GM23338 (cell line): ENCODE measurements around the gene USP43. TPM values are rescaled to one million over a fixed set of nuclear protein-coding genes. Genes with fewer than 3 reads are reported as not detected.
"Not testable (repeated sequence)": the region's sequence is repeated elsewhere in the genome, so short reads cannot be mapped to it uniquely, and the experiment has no call there.

Experiments used
- ATAC-seq: fragments of 200-7000 bp; cut with Tn5 transposase; 3 replicates; pipeline ENCODE4 v1.9.1; 2020
- DNase-seq: peaks from one replicate; pipeline ENCODE4 v3.0.0-alpha.2; 2015; ENCODE audit warnings: low spot score
- H2AFZ ChIP-seq: fragments of 200-600 bp; sonication (generic); 2 replicates; pipeline ENCODE4 v1.8.0; 2016; ENCODE audit warnings: antibody characterized with exemption, mild to moderate bottlenecking, moderate library complexity
- H3F3A ChIP-seq: fragments of 200-600 bp; sonication (generic); replicated peaks from 2 replicates; pipeline ENCODE4 v1.8.0; 2017; ENCODE audit warnings: antibody characterized with exemption, mixed run types, low read depth
- H3K27ac ChIP-seq: fragments of 200-600 bp; sonication (generic); 2 replicates; pipeline ENCODE4 v1.6.1; 2016; ENCODE audit warnings: low read depth
- H3K27me3 ChIP-seq: fragments of 200-600 bp; sonication (generic); 2 replicates; pipeline ENCODE4 v1.8.0; 2016; ENCODE audit warnings: mild to moderate bottlenecking, mixed run types, moderate library complexity; ENCODE audit not compliant: insufficient read depth
- H3K36me3 ChIP-seq: fragments of 200-600 bp; sonication (generic); 2 replicates; pipeline ENCODE4 v1.8.0; 2016; ENCODE audit warnings: mild to moderate bottlenecking; ENCODE audit not compliant: insufficient read depth
- H3K4me1 ChIP-seq: fragments of 200-600 bp; sonication (generic); 2 replicates; pipeline ENCODE4 v1.8.0; 2016; ENCODE audit warnings: mild to moderate bottlenecking, moderate library complexity; ENCODE audit not compliant: insufficient read depth
- H3K4me2 ChIP-seq: fragments of 200-600 bp; sonication (generic); 2 replicates; pipeline ENCODE4 v1.7.1; 2017; ENCODE audit warnings: mixed run types
- H3K4me3 ChIP-seq: fragments of 200-600 bp; sonication (generic); 2 replicates; pipeline ENCODE4 v1.6.1; 2016; ENCODE audit warnings: mixed run types
- H3K79me2 ChIP-seq: fragments of 200-600 bp; sonication (generic); replicated peaks from 2 replicates; pipeline ENCODE4 v1.8.0; 2017; ENCODE audit warnings: mild to moderate bottlenecking; ENCODE audit not compliant: insufficient read depth
- H3K9me2 ChIP-seq: fragments of 200-600 bp; sonication (generic); 2 replicates; pipeline ENCODE4 v1.8.0; 2017; ENCODE audit not compliant: insufficient read depth
- H4K20me1 ChIP-seq: fragments of 200-600 bp; sonication (generic); replicated peaks from 2 replicates; pipeline ENCODE4 v1.8.0; 2017; ENCODE audit warnings: mild to moderate bottlenecking; ENCODE audit not compliant: insufficient read depth
- H3K27ac Mint-ChIP-seq: 2 replicates; pipeline ENCODE4 v1.8.0; 2020; ENCODE audit warnings: inconsistent platforms, mild to moderate bottlenecking, moderate library complexity, mixed read lengths
- H3K27me3 Mint-ChIP-seq: 3 replicates; pipeline ENCODE4 v1.8.0; 2022; ENCODE audit warnings: low read depth, mild to moderate bottlenecking, moderate library complexity, mixed read lengths, inconsistent platforms; ENCODE audit not compliant: insufficient read depth, poor library complexity
- H3K36me3 Mint-ChIP-seq: 3 replicates; pipeline ENCODE4 v1.8.0; 2021; ENCODE audit warnings: low read depth, mild to moderate bottlenecking, inconsistent platforms, moderate library complexity, mixed read lengths
- H3K4me1 Mint-ChIP-seq: 3 replicates; pipeline ENCODE4 v1.8.0; 2020; ENCODE audit warnings: mild to moderate bottlenecking, inconsistent platforms, mixed read lengths
- H3K4me3 Mint-ChIP-seq: 3 replicates; pipeline ENCODE4 v1.8.0; 2021; ENCODE audit warnings: moderate library complexity, mild to moderate bottlenecking, inconsistent platforms, mixed read lengths
- H3K9me3 Mint-ChIP-seq: 3 replicates; pipeline ENCODE4 v1.8.0; 2020; ENCODE audit warnings: moderate library complexity, mild to moderate bottlenecking, inconsistent platforms, mixed read lengths
- CREB1 ChIP-seq: fragments of 250-450 bp; sonication (Bioruptor Pico); IDR thresholded peaks from 2 replicates; pipeline ENCODE4 v1.5.0; 2020; ENCODE audit warnings: low read depth, mild to moderate bottlenecking, moderate library complexity
- EZH2phosphoT487 ChIP-seq: fragments of 200-600 bp; sonication (generic); IDR thresholded peaks from one replicate; pipeline ENCODE4 v1.8.1; 2018; ENCODE audit warnings: antibody characterized with exemption; ENCODE audit not compliant: unreplicated experiment
- NANOG ChIP-seq: IDR thresholded peaks from 2 replicates; pipeline ENCODE4 v1.6.1; 2016; ENCODE audit warnings: antibody characterized with exemption, borderline replicate concordance
- POLR2AphosphoS5 ChIP-seq: IDR thresholded peaks from 2 replicates; pipeline ENCODE4 v1.6.1; 2016; ENCODE audit warnings: antibody characterized with exemption, low read depth
- STAT1 ChIP-seq: IDR thresholded peaks from one replicate; pipeline ENCODE4 v1.6.1; 2016; ENCODE audit warnings: antibody characterized with exemption; ENCODE audit not compliant: unreplicated experiment
- polyA plus RNA-seq: library from polyadenylated mRNA; unstranded; fragments of >200 nt; fragmentation: Nextera tagmentation; extraction: Ambion mirVana; gene quantifications from 2 replicates; pipeline ENCODE4 v1.2.1, GENCODE V29; 2016
- total RNA-seq: library from RNA; depleted of rRNA; stranded (reverse); fragments of >200 nt; shearing (Covaris generic); gene quantifications from 2 replicates; pipeline ENCODE4 v1.2.3, GENCODE V29; 2014
- TF ChIP-seq, protein P1 (sequence below): IDR thresholded peaks from one replicate; pipeline ENCODE4 v1.6.1; 2018; ENCODE audit warnings: antibody characterized with exemption; ENCODE audit not compliant: unreplicated experiment
- TF ChIP-seq, protein P2 (sequence below), 2 experiments: fragments of 200-600 bp in 1 of 2; sonication (generic) in 1 of 2; conservative IDR thresholded peaks; 2 replicates each; pipeline versions ENCODE4 v1.5.1 to v1.6.1; 2016 to 2017; ENCODE audit warnings: antibody characterized with exemption in 2 of 2, low read depth in 2 of 2, mild to moderate bottlenecking in 2 of 2, moderate library complexity in 1 of 2

The USP43 gene
- total and polyA plus RNA-seq, 2 experiments from 2014 or later = 5.7 to 12.5 TPM

DNA sequence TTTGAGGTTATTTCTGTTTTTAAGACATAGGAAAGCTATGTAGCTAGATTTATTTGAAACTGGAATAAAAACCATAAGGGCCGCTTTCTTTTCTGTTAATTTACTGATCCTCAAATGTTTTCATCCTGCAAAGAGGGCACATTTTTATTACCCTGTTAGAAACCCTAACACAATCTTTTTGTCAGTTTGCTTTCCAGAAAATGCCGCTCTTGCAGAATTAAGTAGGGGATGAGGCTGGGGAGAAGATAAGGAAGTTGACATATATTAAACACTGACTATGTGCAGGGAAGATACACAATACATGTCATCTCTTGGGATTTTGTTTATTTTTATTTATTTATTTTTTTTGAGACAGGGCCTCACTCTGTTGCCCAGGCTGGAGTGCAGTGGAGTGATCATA, 15.7 kb downstream of the USP43 start (continued):
- TF ChIP-seq, protein P1, sequence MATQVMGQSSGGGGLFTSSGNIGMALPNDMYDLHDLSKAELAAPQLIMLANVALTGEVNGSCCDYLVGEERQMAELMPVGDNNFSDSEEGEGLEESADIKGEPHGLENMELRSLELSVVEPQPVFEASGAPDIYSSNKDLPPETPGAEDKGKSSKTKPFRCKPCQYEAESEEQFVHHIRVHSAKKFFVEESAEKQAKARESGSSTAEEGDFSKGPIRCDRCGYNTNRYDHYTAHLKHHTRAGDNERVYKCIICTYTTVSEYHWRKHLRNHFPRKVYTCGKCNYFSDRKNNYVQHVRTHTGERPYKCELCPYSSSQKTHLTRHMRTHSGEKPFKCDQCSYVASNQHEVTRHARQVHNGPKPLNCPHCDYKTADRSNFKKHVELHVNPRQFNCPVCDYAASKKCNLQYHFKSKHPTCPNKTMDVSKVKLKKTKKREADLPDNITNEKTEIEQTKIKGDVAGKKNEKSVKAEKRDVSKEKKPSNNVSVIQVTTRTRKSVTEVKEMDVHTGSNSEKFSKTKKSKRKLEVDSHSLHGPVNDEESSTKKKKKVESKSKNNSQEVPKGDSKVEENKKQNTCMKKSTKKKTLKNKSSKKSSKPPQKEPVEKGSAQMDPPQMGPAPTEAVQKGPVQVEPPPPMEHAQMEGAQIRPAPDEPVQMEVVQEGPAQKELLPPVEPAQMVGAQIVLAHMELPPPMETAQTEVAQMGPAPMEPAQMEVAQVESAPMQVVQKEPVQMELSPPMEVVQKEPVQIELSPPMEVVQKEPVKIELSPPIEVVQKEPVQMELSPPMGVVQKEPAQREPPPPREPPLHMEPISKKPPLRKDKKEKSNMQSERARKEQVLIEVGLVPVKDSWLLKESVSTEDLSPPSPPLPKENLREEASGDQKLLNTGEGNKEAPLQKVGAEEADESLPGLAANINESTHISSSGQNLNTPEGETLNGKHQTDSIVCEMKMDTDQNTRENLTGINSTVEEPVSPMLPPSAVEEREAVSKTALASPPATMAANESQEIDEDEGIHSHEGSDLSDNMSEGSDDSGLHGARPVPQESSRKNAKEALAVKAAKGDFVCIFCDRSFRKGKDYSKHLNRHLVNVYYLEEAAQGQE = no peak
- TF ChIP-seq STAT1 (no peak), POLR2AphosphoS5 (no peak)

DNA sequence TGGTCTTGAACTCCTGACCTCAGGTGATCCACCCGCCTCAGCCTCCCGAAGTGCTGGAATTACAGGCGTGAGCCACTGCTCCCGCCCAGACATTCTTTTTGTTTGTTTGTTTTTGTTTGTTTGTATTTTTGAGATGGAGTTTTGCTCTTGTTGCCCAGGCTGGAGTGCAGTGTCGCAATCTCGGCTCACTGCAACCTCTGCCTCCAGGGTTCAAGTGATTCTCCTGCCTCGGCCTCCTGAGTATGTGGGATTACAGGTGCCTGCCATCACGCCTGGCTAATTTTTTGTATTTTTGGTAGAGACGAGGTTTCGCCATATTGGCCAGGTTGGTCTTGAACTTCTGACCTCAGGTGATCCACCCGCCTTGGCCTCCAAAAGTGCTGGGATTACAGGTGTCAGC, 18.2 kb downstream of the USP43 start:
- DNase-seq, H3K4me3 Mint-ChIP-seq, H3K4me2 ChIP-seq, H3K4me3 ChIP-seq, H3K9me2 ChIP-seq, H3K27ac ChIP-seq, H4K20me1 ChIP-seq, H2AFZ ChIP-seq, H3K27me3 Mint-ChIP-seq, H3K4me1 ChIP-seq, H3F3A ChIP-seq, ATAC-seq, H3K27ac Mint-ChIP-seq, H3K9me3 Mint-ChIP-seq, H3K27me3 ChIP-seq, H3K36me3 ChIP-seq, H3K79me2 ChIP-seq: not testable (repeated sequence)
- peaks cover 11% of the 10 kb centered on the region for H3K4me1 Mint-ChIP-seq
- peaks cover 31% of the 10 kb centered on the region for H3K36me3 Mint-ChIP-seq

DNA sequence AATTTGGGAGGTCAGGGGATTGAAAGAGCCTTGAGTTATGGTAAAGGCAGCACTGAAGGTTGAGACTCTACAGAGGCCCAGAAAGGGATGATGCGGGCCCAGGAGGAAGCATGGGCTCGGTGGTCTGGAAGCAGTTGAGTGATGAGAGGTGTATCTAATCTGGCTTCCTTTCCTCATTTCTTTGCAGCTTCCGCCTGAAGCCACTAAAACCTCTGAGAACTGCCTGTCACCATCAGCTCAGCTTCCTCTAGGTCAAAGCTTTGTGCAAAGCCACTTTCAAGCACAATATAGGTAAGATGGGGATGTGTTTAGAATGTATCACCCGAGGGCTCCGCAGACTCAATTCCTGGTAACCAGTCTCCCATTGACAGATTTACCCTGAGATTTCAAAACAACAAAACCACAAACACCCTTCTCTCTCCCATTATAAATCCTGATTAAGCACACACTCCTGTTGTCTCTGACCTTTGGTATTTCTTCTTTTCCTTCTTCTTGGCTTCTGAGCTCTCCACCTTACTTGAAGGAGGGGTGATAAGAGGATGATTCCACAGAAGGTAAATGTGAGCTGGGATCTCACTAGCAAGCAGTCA, 21.2 kb downstream of the USP43 start:
- H3K79me2 ChIP-seq = no peaks in the 10 kb centered on the region; the same call in 1 of the 2 replicates
- H3K9me3 Mint-ChIP-seq = peaks cover 6% of the 10 kb centered on the region; the same call in 2 of the 3 replicates
- no peaks in the 10 kb centered on the region; the same call in 1 of the 2 replicates for H4K20me1 ChIP-seq
- H3K27ac Mint-ChIP-seq = no peak overlapping the region
- peaks cover 29% of the 10 kb centered on the region for H3K4me1 Mint-ChIP-seq
- TF ChIP-seq CREB1 (CRISPR knock-in tag) (no peak), NANOG (no peak), POLR2AphosphoS5 (no peak), EZH2phosphoT487 (no peak)
- TF ChIP-seq, protein P2, sequence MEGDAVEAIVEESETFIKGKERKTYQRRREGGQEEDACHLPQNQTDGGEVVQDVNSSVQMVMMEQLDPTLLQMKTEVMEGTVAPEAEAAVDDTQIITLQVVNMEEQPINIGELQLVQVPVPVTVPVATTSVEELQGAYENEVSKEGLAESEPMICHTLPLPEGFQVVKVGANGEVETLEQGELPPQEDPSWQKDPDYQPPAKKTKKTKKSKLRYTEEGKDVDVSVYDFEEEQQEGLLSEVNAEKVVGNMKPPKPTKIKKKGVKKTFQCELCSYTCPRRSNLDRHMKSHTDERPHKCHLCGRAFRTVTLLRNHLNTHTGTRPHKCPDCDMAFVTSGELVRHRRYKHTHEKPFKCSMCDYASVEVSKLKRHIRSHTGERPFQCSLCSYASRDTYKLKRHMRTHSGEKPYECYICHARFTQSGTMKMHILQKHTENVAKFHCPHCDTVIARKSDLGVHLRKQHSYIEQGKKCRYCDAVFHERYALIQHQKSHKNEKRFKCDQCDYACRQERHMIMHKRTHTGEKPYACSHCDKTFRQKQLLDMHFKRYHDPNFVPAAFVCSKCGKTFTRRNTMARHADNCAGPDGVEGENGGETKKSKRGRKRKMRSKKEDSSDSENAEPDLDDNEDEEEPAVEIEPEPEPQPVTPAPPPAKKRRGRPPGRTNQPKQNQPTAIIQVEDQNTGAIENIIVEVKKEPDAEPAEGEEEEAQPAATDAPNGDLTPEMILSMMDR (conservative IDR thresholded peaks at IDR 0.05; ENCODE audit: low read depth in 2 of 2) = no peak
- peaks cover 3% of the 10 kb centered on the region for H3K27me3 Mint-ChIP-seq
- H3K27me3 ChIP-seq = no peaks in the 10 kb centered on the region
- ATAC-seq (no peak), DNase-seq (no peak)
- no peak overlapping the region for H3K4me2 ChIP-seq
- no peaks in the 10 kb centered on the region for H3K9me2 ChIP-seq
- no peak overlapping the region for H3K4me3 Mint-ChIP-seq
- H3K27ac ChIP-seq = no peak overlapping the region
- H3K36me3 ChIP-seq = no peaks in the 10 kb centered on the region; the same call in 1 of the 2 replicates
- H3F3A ChIP-seq = no peaks in the 10 kb centered on the region
- H3K4me1 ChIP-seq = 0 out of 2 replicates have a peak, but pooled peaks cover 6% of the 10 kb centered on the region
- H2AFZ ChIP-seq = no peak overlapping the region
- peaks cover 31% of the 10 kb centered on the region for H3K36me3 Mint-ChIP-seq
- no peak overlapping the region for H3K4me3 ChIP-seq
